ENCODE data around the gene ALKBH5. TPM values are rescaled to one million over a fixed set of nuclear protein-coding genes. Genes with fewer than 3 reads are reported as not detected.

The ALKBH5 gene
- total RNA-seq, 1 experiment from 2014 or later, result 101 TPM

DNA sequence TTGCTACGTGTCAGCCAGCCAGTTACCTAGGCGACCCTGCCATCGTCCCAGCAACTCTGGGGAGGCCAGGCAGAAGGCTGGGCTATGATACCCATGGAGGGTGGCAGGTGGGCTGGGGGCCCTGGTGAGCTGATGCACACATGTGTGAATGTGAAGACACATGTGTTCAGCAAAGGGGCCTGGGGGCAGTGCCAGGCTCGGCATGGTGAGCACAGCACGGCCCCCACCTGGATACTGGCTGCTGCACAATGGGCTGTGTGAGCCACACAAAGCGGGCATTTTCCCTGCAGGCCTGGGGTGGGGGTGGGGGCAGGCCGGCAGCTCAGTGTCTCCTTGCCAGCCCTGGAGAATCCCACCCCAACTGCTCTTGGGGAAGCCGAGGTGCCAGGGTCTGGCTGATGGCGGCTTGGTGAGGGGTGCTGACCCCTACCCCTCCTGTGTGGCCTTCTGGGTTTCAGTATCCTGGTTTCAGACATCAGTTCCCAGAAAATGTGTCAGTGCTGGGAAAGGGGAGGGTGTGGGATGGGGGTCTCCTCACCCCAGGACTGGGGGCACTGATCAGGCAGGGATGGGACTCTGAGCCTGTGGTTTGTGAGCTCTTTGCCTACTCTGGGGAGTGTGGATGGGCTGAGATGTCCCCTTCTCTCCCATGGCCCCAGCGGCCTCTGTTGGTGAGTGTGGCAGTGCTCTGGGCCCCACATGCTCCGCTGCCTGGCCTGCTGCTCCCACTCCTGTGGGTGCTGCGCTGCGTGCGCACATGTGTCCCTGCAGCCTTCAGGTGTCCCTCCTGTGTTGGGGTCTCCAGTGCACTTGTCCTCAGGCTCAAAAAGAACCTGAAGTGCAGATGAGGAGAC is 46.9 kb downstream of the ALKBH5 start:
- no peak for DNase-seq
- no peak overlapping the region for H3K4me3 ChIP-seq (ENCODE audit: insufficient read depth, low read depth, low read length)
- H3K27me3 ChIP-seq (ENCODE audit: control insufficient read depth, insufficient read depth, low read length), result no peaks in the 10 kb centered on the region
- H3K36me3 ChIP-seq (replicated peaks; ENCODE audit: control insufficient read depth, insufficient read depth, low read length), result peaks cover 9% of the 10 kb centered on the region

GRCh38 chr17:18231164-18231563 is 47.5 kb downstream of the ALKBH5 start:
- Histone ChIP-seq H3K27me3 (ENCODE audit: control insufficient read depth, insufficient read depth, low read length) (no peaks in the 10 kb centered on the region), H3K4me3 (ENCODE audit: insufficient read depth, low read depth, low read length) (no peak overlapping the region), H3K36me3 (replicated peaks; ENCODE audit: control insufficient read depth, insufficient read depth, low read length) (peaks cover 10% of the 10 kb centered on the region)
- DNase-seq, result peak; percentile 69

DNA sequence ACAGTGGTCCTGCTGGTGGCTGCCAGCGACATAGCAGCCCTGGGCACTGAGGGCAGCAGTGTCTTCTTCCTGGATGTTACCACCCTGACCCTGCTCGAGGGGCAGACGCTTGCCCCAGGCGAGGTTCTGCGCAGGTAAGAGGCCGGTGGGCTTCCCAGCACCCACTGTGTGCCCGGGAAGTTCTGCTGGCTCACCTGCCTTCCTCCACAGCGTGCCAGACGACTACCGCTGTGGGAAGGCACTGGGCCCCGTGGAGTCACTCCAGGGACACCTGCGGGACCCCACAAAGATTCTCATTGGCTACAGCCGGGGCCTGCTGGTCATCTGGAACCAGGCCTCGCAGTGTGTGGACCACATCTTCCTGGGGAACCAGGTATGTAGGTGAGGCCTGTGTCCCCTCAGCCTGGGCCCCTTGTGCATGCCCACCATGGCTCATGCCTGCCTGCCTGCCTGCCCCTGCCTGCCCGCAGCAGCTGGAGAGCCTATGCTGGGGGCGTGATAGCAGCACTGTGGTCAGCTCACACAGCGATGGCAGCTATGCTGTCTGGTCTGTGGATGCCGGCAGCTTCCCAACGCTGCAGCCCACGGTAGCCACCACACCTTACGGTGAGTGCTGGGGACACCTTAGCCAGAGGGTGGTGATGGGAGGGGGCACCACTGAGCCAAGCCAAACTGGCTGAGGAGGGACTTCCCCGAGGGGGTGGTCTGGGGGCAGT is 50.3 kb downstream of the ALKBH5 start:
- no peaks in the 10 kb centered on the region for H3K27me3 ChIP-seq (ENCODE audit: control insufficient read depth, insufficient read depth, low read length)
- H3K4me3 ChIP-seq (ENCODE audit: insufficient read depth, low read depth, low read length), result no peak overlapping the region
- DNase-seq, result no peak
- peaks cover 20% of the 10 kb centered on the region for H3K36me3 ChIP-seq (replicated peaks; ENCODE audit: control insufficient read depth, insufficient read depth, low read length)

DNA sequence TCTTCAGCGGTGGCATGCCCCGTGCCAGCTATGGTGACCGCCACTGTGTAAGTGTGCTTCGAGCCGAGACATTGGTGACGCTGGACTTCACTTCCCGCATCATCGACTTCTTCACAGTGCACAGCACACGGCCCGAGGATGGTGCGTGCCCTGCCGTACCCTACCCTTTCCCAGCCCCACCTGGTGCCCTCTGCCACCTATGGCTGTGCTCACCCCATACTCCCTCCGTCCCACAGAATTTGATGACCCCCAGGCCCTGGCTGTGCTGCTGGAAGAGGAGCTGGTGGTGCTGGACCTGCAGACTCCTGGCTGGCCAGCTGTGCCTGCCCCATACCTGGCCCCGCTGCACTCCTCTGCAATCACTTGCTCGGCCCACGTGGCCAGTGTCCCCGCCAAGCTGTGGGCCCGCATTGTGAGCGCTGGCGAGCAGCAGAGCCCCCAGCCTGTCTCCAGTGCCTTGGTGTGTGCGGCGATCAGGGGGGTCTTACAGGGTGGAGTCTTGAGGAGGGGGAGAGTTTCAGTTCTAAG is 51.3 kb downstream of the ALKBH5 start:
- Histone ChIP-seq H3K4me3 (ENCODE audit: insufficient read depth, low read depth, low read length) (no peak overlapping the region), H3K27me3 (ENCODE audit: control insufficient read depth, insufficient read depth, low read length) (no peaks in the 10 kb centered on the region), H3K36me3 (replicated peaks; ENCODE audit: control insufficient read depth, insufficient read depth, low read length) (peaks cover 22% of the 10 kb centered on the region)
- DNase-seq, result no peak

DNA sequence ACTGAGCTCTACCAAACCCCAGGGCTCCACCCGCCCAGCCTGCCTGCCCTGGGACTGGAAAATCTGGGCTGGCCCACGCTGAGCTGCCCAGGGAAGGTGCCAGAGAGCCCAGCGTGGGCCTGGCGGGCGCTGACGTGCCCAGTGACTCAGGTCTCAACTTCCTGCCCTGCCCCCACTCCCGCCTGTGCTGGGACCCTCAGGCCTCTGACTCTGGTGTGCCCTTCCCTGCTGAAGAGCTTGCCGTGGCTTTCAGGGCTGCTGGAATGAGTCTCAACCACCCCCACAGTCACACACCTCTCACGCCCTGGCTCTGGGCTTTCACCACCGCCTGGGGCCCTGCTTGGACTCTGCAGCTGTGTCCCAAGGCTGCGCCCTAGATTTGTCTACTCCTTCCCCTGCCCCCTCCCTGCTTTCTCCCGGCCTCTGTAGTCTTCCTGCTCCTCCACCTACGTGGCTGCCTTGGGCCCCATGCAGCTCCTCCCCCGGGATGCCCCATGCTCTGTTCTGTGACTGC is 52.2 kb downstream of the ALKBH5 start:
- Histone ChIP-seq H3K4me3 (ENCODE audit: insufficient read depth, low read depth, low read length) (no peak overlapping the region), H3K27me3 (ENCODE audit: control insufficient read depth, insufficient read depth, low read length) (no peaks in the 10 kb centered on the region), H3K36me3 (replicated peaks; ENCODE audit: control insufficient read depth, insufficient read depth, low read length) (peaks cover 22% of the 10 kb centered on the region)
- DNase-seq, result no peak

GRCh38 chr17:18236494-18236893 is 52.9 kb downstream of the ALKBH5 start:
- H3K36me3 ChIP-seq (replicated peaks; ENCODE audit: control insufficient read depth, insufficient read depth, low read length), result peaks cover 23% of the 10 kb centered on the region
- no peaks in the 10 kb centered on the region for H3K27me3 ChIP-seq (ENCODE audit: control insufficient read depth, insufficient read depth, low read length)
- no peak for DNase-seq
- no peak overlapping the region for H3K4me3 ChIP-seq (ENCODE audit: insufficient read depth, low read depth, low read length)

DNA sequence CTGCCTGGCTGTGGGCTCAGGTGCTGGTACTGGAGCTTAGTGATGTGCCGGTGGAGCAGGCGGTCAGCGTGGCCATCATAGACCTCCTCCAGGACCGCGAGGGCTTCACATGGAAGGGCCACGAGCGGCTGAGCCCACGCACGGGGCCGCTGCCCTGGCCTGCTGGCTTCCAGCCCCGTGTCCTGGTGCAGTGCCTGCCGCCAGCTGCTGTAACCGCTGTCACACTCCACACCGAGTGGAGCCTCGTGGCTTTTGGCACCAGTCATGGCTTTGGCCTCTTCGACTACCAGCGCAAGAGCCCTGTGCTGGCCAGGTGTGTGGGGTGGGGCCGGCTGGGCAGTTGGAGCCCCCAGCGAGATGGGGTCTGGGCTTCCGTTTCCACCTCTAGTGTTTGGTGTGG is 53.8 kb downstream of the ALKBH5 start:
- no peaks in the 10 kb centered on the region for H3K27me3 ChIP-seq (ENCODE audit: control insufficient read depth, insufficient read depth, low read length)
- peaks cover 24% of the 10 kb centered on the region for H3K36me3 ChIP-seq (replicated peaks; ENCODE audit: control insufficient read depth, insufficient read depth, low read length)
- no peak overlapping the region for H3K4me3 ChIP-seq (ENCODE audit: insufficient read depth, low read depth, low read length)
- DNase-seq, result no peak

GRCh38 chr17:18238299-18238698 is 54.7 kb downstream of the ALKBH5 start:
- DNase-seq, result no peak
- Histone ChIP-seq H3K27me3 (ENCODE audit: control insufficient read depth, insufficient read depth, low read length) (no peaks in the 10 kb centered on the region), H3K36me3 (replicated peaks; ENCODE audit: control insufficient read depth, insufficient read depth, low read length) (peaks cover 25% of the 10 kb centered on the region), H3K4me3 (ENCODE audit: insufficient read depth, low read depth, low read length) (no peak overlapping the region)

- H3K27me3 ChIP-seq (ENCODE audit: control insufficient read depth, insufficient read depth, low read length), result no peaks in the 10 kb centered on the region
- peaks cover 31% of the 10 kb centered on the region for H3K36me3 ChIP-seq (replicated peaks; ENCODE audit: control insufficient read depth, insufficient read depth, low read length)
- DNase-seq, result no peak
- H3K4me3 ChIP-seq (ENCODE audit: insufficient read depth, low read depth, low read length), result no peak overlapping the region
Observed at GRCh38 chr17:18240449-18240848, 56.8 kb downstream of the ALKBH5 start.

DNA sequence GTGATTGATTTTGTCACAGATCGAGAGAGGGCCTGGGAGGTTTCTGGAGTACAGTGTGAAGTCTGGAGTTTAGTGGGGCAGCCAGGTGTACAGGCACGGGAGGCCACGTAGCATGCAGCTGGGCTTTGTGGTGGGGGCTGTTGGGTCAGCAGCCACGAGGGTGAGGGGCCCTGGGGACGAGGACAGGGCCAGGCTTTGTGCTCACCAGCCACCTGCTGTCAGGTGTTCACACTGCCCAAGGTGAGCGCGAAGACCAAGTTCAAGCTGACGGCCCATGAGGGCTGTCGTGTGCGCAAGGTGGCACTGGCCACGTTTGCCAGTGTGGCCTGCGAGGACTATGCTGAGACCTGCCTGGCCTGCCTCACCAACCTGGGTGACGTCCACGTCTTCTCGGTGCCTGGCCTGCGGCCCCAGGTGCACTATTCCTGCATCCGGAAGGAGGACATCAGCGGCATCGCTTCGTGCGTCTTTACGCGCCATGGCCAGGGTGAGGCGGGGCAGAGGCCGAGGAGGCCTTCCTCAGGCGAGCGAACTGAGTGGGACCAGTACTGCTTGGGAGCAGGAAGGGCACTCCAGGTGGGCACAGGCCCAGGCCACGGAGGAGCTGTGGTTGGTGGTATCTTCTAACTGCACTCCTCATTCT is 57.7 kb downstream of the ALKBH5 start:
- Histone ChIP-seq H3K36me3 (replicated peaks; ENCODE audit: control insufficient read depth, insufficient read depth, low read length) (peaks cover 34% of the 10 kb centered on the region), H3K27me3 (ENCODE audit: control insufficient read depth, insufficient read depth, low read length) (no peaks in the 10 kb centered on the region), H3K4me3 (ENCODE audit: insufficient read depth, low read depth, low read length) (no peak overlapping the region)
- DNase-seq, result peak; percentile 85

DNA sequence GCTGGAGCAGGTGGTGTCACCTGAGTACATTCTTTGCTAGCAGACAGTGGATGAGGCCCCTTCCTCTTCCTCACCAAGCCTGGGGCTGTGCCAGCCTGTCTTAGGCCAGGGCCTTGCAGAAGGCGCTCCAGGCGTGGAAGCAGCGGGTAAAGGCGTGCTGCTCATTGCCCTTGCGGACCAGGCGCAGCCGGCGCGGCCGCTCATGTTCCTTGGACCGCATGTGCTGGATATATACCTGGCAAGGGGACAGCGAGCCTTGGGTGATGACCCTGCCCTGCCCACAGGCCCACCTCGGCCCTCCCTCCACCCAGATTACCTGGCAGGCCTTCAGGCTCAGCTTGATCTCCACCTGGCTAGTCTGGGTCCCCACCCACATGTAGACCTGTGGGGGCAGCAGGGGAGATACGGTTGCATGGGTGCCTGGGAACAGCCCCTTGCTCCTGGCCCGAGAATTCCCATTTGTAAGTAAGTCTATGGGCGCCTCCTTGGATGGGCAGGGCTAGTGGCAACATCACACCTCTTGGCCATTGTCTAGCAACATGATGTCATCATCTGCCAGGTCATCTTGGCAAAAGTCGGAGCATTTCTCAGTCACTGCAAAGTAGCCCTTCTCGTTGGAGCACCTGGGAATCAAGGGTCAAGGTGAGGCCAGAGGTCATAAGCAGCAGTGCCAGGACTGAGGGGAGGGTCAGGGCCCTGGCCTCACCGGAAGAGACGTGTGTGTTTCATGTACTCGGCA is 61.6 kb downstream of the ALKBH5 start:
- no peak for DNase-seq
- Histone ChIP-seq H3K4me3 (ENCODE audit: insufficient read depth, low read depth, low read length) (no peak overlapping the region), H3K27me3 (ENCODE audit: control insufficient read depth, insufficient read depth, low read length) (no peaks in the 10 kb centered on the region), H3K36me3 (replicated peaks; ENCODE audit: control insufficient read depth, insufficient read depth, low read length) (peaks cover 29% of the 10 kb centered on the region)

DNA sequence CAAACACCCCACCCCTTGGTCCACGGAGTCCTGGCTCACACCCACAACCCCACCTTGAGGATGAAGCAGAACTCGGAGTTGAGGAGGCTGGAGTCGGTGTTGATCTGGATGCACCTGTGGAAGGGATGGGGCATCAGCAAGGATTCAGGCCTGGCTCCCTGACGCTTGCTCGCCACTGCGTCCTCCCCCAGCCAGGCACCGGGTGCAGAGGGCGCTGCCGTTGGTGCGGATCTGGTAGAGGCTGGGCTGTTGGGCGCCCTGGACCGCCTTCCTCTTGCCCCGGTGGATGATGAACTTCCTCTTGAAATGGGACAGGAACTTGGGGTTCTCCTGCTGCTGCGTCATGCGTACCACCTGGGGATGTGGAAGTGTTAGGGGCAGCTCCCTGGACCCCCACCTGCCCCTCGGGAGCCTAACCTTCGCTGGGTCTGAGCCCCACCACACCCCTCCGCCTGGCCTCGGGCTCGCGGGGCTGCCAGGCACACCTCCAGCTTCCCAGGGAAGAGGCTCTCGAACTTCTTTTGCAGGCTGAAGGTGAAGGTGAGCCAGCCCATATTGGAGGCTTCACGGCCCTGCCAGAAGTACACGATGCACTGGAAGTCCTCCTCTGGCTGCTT is 62.6 kb downstream of the ALKBH5 start:
- H3K36me3 ChIP-seq (replicated peaks; ENCODE audit: control insufficient read depth, insufficient read depth, low read length), result peaks cover 35% of the 10 kb centered on the region
- peak overlapping the region; percentile 54 for H3K4me3 ChIP-seq (ENCODE audit: insufficient read depth, low read depth, low read length)
- no peaks in the 10 kb centered on the region for H3K27me3 ChIP-seq (ENCODE audit: control insufficient read depth, insufficient read depth, low read length)
- DNase-seq, result peak; percentile 71

DNA sequence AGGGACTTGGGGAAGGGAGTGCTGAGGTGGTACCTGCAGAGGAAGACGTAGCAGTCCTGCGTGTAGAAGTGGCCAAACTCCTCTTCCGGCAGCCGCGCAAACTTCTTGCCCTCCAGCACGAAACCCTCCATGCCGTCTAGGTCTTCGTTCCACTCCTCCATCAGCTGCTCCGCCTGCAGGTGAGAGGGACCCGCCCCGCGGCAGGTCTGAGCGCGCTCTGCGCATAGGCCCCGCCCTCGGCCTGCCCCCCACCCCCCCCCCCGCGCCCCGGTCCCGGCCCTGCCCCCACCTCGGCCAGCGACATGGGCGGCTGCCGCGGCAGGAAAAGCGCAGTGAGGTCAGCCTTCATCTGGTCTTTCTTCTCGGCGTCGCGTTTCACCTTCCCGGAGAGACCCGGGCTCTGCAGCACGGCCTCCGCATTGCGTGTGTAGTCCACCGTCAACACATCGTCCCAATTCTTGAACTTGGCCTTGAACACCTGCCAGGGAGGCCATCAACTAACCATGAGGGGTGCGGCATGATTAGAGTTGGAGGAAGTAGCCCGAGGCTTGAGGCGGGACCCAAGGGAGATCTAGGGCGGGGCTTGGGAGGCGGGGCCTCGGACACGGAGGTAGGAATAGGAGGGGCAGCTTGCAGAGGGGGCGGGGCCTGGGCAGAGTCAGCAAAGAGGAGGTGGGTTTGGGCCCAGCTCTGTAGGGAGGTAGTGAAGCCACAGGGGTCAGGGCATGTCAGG is 63.4 kb downstream of the ALKBH5 start:
- H3K4me3 ChIP-seq (ENCODE audit: insufficient read depth, low read depth, low read length), result peak overlapping the region; percentile 54
- H3K36me3 ChIP-seq (replicated peaks; ENCODE audit: control insufficient read depth, insufficient read depth, low read length), result peaks cover 37% of the 10 kb centered on the region
- H3K27me3 ChIP-seq (ENCODE audit: control insufficient read depth, insufficient read depth, low read length), result no peaks in the 10 kb centered on the region
- DNase-seq, result peak; percentile 100

Measured in H7 (cell line).